ENCODE measurements around the gene UTY.

Gene UTY

DNA sequence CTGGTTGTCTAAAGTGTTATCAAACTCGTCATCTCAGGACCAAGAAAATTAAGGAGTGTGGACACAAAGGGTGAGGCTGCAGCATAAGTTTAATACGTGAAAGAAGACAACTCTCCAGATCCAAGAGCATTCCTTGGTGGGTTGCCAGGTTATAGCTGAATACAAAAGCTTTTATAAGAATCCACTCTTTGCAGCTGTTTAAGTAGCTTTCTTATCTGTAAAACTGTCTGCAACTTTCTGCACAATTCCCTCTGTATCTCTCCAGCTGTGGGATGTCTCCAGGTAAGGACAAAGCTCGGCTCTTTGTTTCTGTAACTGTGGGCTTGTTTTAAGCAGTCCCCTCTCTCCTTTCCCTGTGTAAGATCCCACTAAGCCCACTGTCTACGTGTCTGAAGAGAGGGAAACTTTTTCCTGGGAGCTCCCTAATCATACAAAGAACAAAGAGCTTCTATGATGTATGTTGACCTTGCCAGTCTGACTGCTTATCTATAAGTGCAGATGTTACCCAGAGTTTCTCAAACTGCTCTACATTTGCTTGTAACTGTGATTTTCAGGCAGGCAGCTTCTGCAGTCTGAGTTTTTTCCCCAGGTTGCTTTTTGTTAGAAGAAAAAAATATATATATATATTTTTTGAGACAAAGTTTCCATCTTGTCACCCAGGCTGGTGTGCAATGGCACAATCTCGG is 268.7 kb downstream of the UTY start:
- no peaks in the 10 kb centered on the region for H3K36me3 ChIP-seq (ENCODE audit: control insufficient read depth, insufficient read depth, low read length)
- TF ChIP-seq, protein P1, sequence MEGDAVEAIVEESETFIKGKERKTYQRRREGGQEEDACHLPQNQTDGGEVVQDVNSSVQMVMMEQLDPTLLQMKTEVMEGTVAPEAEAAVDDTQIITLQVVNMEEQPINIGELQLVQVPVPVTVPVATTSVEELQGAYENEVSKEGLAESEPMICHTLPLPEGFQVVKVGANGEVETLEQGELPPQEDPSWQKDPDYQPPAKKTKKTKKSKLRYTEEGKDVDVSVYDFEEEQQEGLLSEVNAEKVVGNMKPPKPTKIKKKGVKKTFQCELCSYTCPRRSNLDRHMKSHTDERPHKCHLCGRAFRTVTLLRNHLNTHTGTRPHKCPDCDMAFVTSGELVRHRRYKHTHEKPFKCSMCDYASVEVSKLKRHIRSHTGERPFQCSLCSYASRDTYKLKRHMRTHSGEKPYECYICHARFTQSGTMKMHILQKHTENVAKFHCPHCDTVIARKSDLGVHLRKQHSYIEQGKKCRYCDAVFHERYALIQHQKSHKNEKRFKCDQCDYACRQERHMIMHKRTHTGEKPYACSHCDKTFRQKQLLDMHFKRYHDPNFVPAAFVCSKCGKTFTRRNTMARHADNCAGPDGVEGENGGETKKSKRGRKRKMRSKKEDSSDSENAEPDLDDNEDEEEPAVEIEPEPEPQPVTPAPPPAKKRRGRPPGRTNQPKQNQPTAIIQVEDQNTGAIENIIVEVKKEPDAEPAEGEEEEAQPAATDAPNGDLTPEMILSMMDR (IDR thresholded peaks at IDR 0.05; ENCODE audit: insufficient read depth, low read length, poor library complexity, severe bottlenecking) = no peak

GRCh38 chrY:13205214-13205613 is 274.6 kb downstream of the UTY start:
- no peaks in the 10 kb centered on the region for H3K36me3 ChIP-seq (ENCODE audit: control insufficient read depth, insufficient read depth, low read length)
- DNase-seq (ENCODE audit: extremely low read depth, insufficient read length) = no peak
- no peak overlapping the region for H3K4me3 ChIP-seq (replicated peaks; ENCODE audit: low read depth, low read length)
- H3K27me3 ChIP-seq (replicated peaks; ENCODE audit: control insufficient read depth, insufficient read depth, low read length) = no peaks in the 10 kb centered on the region
- TF ChIP-seq, protein P1 (IDR thresholded peaks at IDR 0.05; ENCODE audit: insufficient read depth, low read length, poor library complexity, severe bottlenecking) = no peak

More for the DNA sequence above, 268.7 kb downstream of the UTY start:
- no peaks in the 10 kb centered on the region for H3K27me3 ChIP-seq (replicated peaks; ENCODE audit: control insufficient read depth, insufficient read depth, low read length)
- no peak overlapping the region for H3K4me3 ChIP-seq (replicated peaks; ENCODE audit: low read depth, low read length)
- DNase-seq (ENCODE audit: extremely low read depth, insufficient read length) = no peak

Data from GM06990 (cell line).